ENCODE results near the gene TRMT6.

Gene TRMT6

GRCh38 chr20:5899444-5899843, 50.9 kb downstream of the TRMT6 start:
- DNase-seq (ENCODE audit: low spot score) = no peak

- DNase-seq (ENCODE audit: low spot score) = no peak
Measured at GRCh38 chr20:5895626-5896025, 54.7 kb downstream of the TRMT6 start.

- DNase-seq (ENCODE audit: low spot score) = no peak
Measured at GRCh38 chr20:5893621-5894020, 56.7 kb downstream of the TRMT6 start.

- DNase-seq (ENCODE audit: low spot score) = no peak
Measured at GRCh38 chr20:5893052-5893451, 57.3 kb downstream of the TRMT6 start.

- DNase-seq (ENCODE audit: low spot score) = no peak
Measured at GRCh38 chr20:5890773-5891441, 59.4 kb downstream of the TRMT6 start.

- DNase-seq (ENCODE audit: low spot score) = no peak
Measured at GRCh38 chr20:5888041-5888440, 62.3 kb downstream of the TRMT6 start.

GRCh38 chr20:5887386-5887785, 62.9 kb downstream of the TRMT6 start:
- DNase-seq (ENCODE audit: low spot score) = no peak

Measured in CD4-positive, alpha-beta T cell treated with Interleukin-6 at 100 ng/mL for 8 hours (primary cell).